HepG2 (cell line): ENCODE measurements around the gene STON1. TPM values are rescaled to one million over a fixed set of nuclear protein-coding genes. Genes with fewer than 3 reads are reported as not detected.
A peak's percentile ranks its signal among the peaks of the same experiment; 100 is the strongest.
"Not testable (repeated sequence)": the region's sequence is repeated elsewhere in the genome, so short reads cannot be mapped to it uniquely, and the experiment has no call there.

ENCODE experiments used
- ATAC-seq: fragments of 200-7000 bp; cut with Tn5 transposase; 3 replicates; pipeline ENCODE4 v1.9.1; 2020; ENCODE audit warnings: mild to moderate bottlenecking, moderate library complexity
- BruUV-seq: library from RNA; stranded (reverse); fragments of 400-500 nt; replicated peaks from 2 replicates; lab custom pipeline; 2021; lab: Mats Ljungman, UMichigan
- CTCF ChIA-PET: fragments of 300-600 bp; formaldehyde crosslinking; extraction: SDS; loops from one replicate; lab custom pipeline; 2021; ENCODE audit warnings: low total read pairs, inconsistent platforms, low intra/inter-chr PET ratio; lab: Yijun Ruan, JAX
- POLR2A ChIA-PET: fragments of 350-600 bp; sonication (Branson Sonifier 250); formaldehyde crosslinking; loops from one replicate; lab custom pipeline; 2020; ENCODE audit warnings: antibody characterized with exemption, inconsistent platforms; lab: Yijun Ruan, JAX
- DNase-seq: peaks from one replicate; pipeline ENCODE4 v3.0.0-alpha.2; 2015; ENCODE audit warnings: low spot score
- FAIRE-seq: peaks from 3 replicates; lab custom pipeline; 2011; peaks lifted over from hg19 to GRCh38; lab: Jason Lieb, UNC
- H2AFZ ChIP-seq: one replicate; pipeline ENCODE4 v1.6.1; 2011; ENCODE audit warnings: low read length, inconsistent platforms
- H3K27ac ChIP-seq: fragments of 300-600 bp; 3 replicates; pipeline ENCODE4 v1.8.0; 2011; ENCODE audit warnings: mixed run types, mild to moderate bottlenecking, mixed read lengths, low read length, inconsistent platforms; ENCODE audit not compliant: insufficient read depth; ENCODE audit errors: extremely low read length
- H3K27me3 ChIP-seq, 2 experiments: fragments of 200-600 bp in 1 of 2; 2 replicates in 1 of 2; 3 replicates in 1 of 2; pipeline versions ENCODE4 v1.6.0 to v1.8.0; 2011; ENCODE audit warnings: low read length in 2 of 2, mild to moderate bottlenecking in 2 of 2, moderate library complexity in 2 of 2, inconsistent platforms in 1 of 2; ENCODE audit not compliant: insufficient read depth in 2 of 2, control insufficient read depth in 1 of 2
- H3K36me3 ChIP-seq, 2 experiments: fragments of 200-600 bp in 1 of 2; replicated peaks in 1 of 2; 2 replicates in 1 of 2; 3 replicates in 1 of 2; pipeline versions ENCODE4 v1.5.1 to v1.8.0; 2011; ENCODE audit warnings: low read length in 2 of 2, inconsistent platforms in 1 of 2; ENCODE audit not compliant: insufficient read depth in 2 of 2, control insufficient read depth in 1 of 2
- H3K4me1 ChIP-seq: 2 replicates; pipeline ENCODE4 v1.5.1; 2012; ENCODE audit warnings: low read length, inconsistent platforms; ENCODE audit not compliant: insufficient read depth
- H3K4me2 ChIP-seq: 2 replicates; pipeline ENCODE4 v1.6.0; 2011; ENCODE audit warnings: low read depth, low read length, inconsistent platforms
- H3K4me3 ChIP-seq, 3 experiments: fragments of 200-600 bp in 1 of 3; sonication (generic), shearing (Covaris generic) in 1 of 3; replicated peaks in 1 of 3; 2 replicates each; pipeline ENCODE4 v1.5.1; 2011 to 2016; ENCODE audit warnings: low read length in 3 of 3, inconsistent platforms in 2 of 3, low read depth in 2 of 3, mild to moderate bottlenecking in 2 of 3, control low read depth in 1 of 3, mixed read lengths in 1 of 3; ENCODE audit not compliant: insufficient read depth in 1 of 3
- H3K79me2 ChIP-seq: one replicate; pipeline ENCODE4 v1.6.1; 2011; ENCODE audit warnings: low read length, inconsistent platforms; ENCODE audit not compliant: insufficient read depth
- H3K9ac ChIP-seq: 2 replicates; pipeline ENCODE4 v1.6.0; 2011; ENCODE audit warnings: mild to moderate bottlenecking, low read depth, low read length, inconsistent platforms; ENCODE audit not compliant: insufficient read depth
- H3K9me3 ChIP-seq: 2 replicates; pipeline ENCODE4 v1.5.1; 2012; ENCODE audit warnings: mild to moderate bottlenecking, low read length
- H4K20me1 ChIP-seq: 2 replicates; pipeline ENCODE4 v1.6.0; 2011; ENCODE audit warnings: inconsistent platforms, mild to moderate bottlenecking, low read length, moderate library complexity; ENCODE audit not compliant: insufficient read depth
- HNF4G ChIP-seq, 2 experiments: sonication (generic) in 1 of 2; formaldehyde crosslinking in 1 of 2; IDR thresholded peaks; 2 replicates each; pipeline versions ENCODE4 v1.4.0 to v1.6.1; 2011 to 2020; ENCODE audit warnings: borderline replicate concordance in 2 of 2, low read depth in 2 of 2, mild to moderate bottlenecking in 2 of 2, low read length in 1 of 2, missing genetic modification reagents in 1 of 2, moderate library complexity in 1 of 2
- U2AF2 ChIP-seq: fragments of 200-400 bp; formaldehyde crosslinking; IDR thresholded peaks from 2 replicates; pipeline ENCODE4 v1.6.1; 2017; ENCODE audit warnings: low read depth, mild to moderate bottlenecking, low read length
- ZNF251 ChIP-seq: sonication (generic); formaldehyde crosslinking; IDR thresholded peaks from 2 replicates; pipeline ENCODE4 v1.9.0; 2021; ENCODE audit warnings: mild to moderate bottlenecking, missing genetic modification reagents
- ZNF362 ChIP-seq: sonication (generic); formaldehyde crosslinking; IDR thresholded peaks from 2 replicates; pipeline ENCODE4 v1.4.0; 2020; ENCODE audit warnings: missing genetic modification reagents, mild to moderate bottlenecking, borderline replicate concordance
- ZNF576 ChIP-seq: sonication (generic); formaldehyde crosslinking; IDR thresholded peaks from 2 replicates; pipeline ENCODE4 v1.4.0; 2020; ENCODE audit warnings: mild to moderate bottlenecking, missing genetic modification reagents
- ZZZ3 ChIP-seq: sonication (generic); formaldehyde crosslinking; IDR thresholded peaks from 2 replicates; pipeline ENCODE4 v1.4.0; 2020; ENCODE audit warnings: missing genetic modification reagents, mild to moderate bottlenecking, borderline replicate concordance
- WGBS: methylation state at CpG from one replicate; pipeline ENCODE4 v1.1.6; 2017; ENCODE audit warnings: low lambda C conversion rate; 5-methylcytosine and 5-hydroxymethylcytosine counted together
- in situ Hi-C: cut with HindIII; loops from 2 replicates; pipeline ENCODE4 v1.10.0; 2017; ENCODE audit warnings: low pct_unique_long_range_greater_than_20kb; ENCODE audit not compliant: extremely low pct_ligation_motif_present
- intact Hi-C: fragments of 100-400 bp; cut with micrococcal nuclease; formaldehyde crosslinking; loops from one replicate; pipeline ENCODE4 v1.10.0; 2022; ENCODE audit not compliant: unreplicated experiment
- polyA plus RNA-seq, 8 experiments: library from polyadenylated mRNA; depleted of rRNA in 3 of 8; stranded (reverse) in 7 of 8; unstranded in 1 of 8; fragments of >200 nt; fragmentation: Illumina TruSeq in 4 of 8; extraction: Trizol in 4 of 8; gene quantifications; 2 replicates each; pipeline versions ENCODE4 v1.2.1 to v1.2.3, GENCODE V29; 2011 to 2016; ENCODE audit warnings: low read depth in 4 of 8, missing spikeins in 1 of 8, mixed read lengths in 1 of 8; ENCODE audit not compliant: insufficient read depth in 1 of 8
- total RNA-seq, 5 experiments: library from RNA; depleted of rRNA; stranded (reverse); fragments of >200 nt; fragmentation: Illumina TruSeq; extraction: Trizol; gene quantifications; 2 replicates each; pipeline ENCODE4 v1.2.3, GENCODE V29; 2016; ENCODE audit warnings: low read depth in 1 of 5

The STON1 gene
- total and polyA plus RNA-seq, 2 of the 13 experiments (the other 11 are each of a cell fraction or from before 2014, with no cell fraction given) = 0.09 to 0.28 TPM

DNA sequence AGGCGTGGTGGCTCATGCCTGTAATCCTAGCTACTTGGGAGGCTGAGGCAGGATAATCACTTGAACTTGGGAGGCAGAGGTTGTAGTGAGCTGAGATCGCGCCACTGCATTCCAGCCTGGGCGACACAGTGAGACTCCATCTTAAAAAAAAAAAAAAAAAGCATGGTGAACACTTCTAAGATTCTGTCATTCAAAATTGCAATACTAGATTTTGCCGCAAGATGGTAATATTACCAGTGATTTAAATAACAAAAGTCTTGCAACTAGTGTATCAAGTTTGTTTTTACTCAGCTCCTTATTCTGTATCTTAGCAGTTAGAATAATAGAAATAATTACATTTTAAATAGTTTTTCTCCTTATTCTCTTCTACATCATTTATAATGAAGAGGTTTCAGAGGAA lies 92.7 kb downstream of the STON1 start:
- H3K9ac ChIP-seq, H3K4me3 ChIP-seq, H3K27ac ChIP-seq, H2AFZ ChIP-seq, BruUV-seq, H4K20me1 ChIP-seq, ATAC-seq, POLR2A ChIA-PET, CTCF ChIA-PET, H3K9me3 ChIP-seq, H3K27me3 ChIP-seq, intact Hi-C loops, H3K79me2 ChIP-seq, H3K4me1 ChIP-seq, H3K4me2 ChIP-seq, FAIRE-seq, in situ Hi-C loops, H3K36me3 ChIP-seq: not testable (repeated sequence)
- WGBS = 30% methylated on average over 5 of the region's 5 CpGs
- peak; percentile 20 for DNase-seq
- TF ChIP-seq ZNF362 (CRISPR knock-in tag) = 0 out of 2 replicates have a peak, but pooled peaks have one; percentile 49

- H2AFZ ChIP-seq = no peak overlapping the region
- ATAC-seq = no peak
- no peak overlapping the region for H3K27ac ChIP-seq
- ChIA-PET CTCF (no interaction called here), POLR2A (no interaction called here)
- no peak overlapping the region for H3K4me3 ChIP-seq
- no peaks in the 10 kb centered on the region for H4K20me1 ChIP-seq
- no peaks in the 10 kb centered on the region for H3K36me3 ChIP-seq
- intact Hi-C loops (no loop called here), in situ Hi-C loops (no loop called here)
- no peaks in the 10 kb centered on the region for H3K4me1 ChIP-seq
- H3K79me2 ChIP-seq = no peaks in the 10 kb centered on the region
- H3K9ac ChIP-seq = no peak overlapping the region
- no peak overlapping the region for H3K4me2 ChIP-seq
- H3K27me3 ChIP-seq = no peaks in the 10 kb centered on the region; a peak in 1 of 5 replicates
- TF ChIP-seq ZZZ3 (CRISPR knock-in tag) (no peak), ZNF576 (no peak), U2AF2 (no peak), ZNF251 (CRISPR knock-in tag) (no peak), HNF4G (IDR thresholded peaks at IDR 0.05; ENCODE audit: borderline replicate concordance, low read depth, low read length) (no peak), HNF4G (CRISPR knock-in tag; IDR thresholded peaks at IDR 0.05; ENCODE audit: borderline replicate concordance, low read depth) (no peak)
- 2% methylated on average over 2 of the region's 2 CpGs for WGBS
- no peak for DNase-seq
- BruUV-seq = no TSS peak
- peaks cover 5% of the 10 kb centered on the region; the same call in 1 of the 2 replicates for H3K9me3 ChIP-seq
- FAIRE-seq = no peak
Measured at GRCh38 chr2:48624696-48625095, 94.7 kb downstream of the STON1 start.
